ENCODE measurements around the gene ESRRA.

ESRRA gene

GRCh38 chr11:64352099-64352994 is 47.0 kb downstream of the ESRRA start:
- DNase-seq: no peak

GRCh38 chr11:64352995-64353714 is 47.8 kb downstream of the ESRRA start:
- no peak for DNase-seq

- no peak for DNase-seq
Measured at GRCh38 chr11:64353715-64354506, 48.6 kb downstream of the ESRRA start.

GRCh38 chr11:64355078-64355940 is 50.0 kb downstream of the ESRRA start:
- peak; percentile 51 for DNase-seq

GRCh38 chr11:64356498-64357411 is 51.4 kb downstream of the ESRRA start:
- DNase-seq: no peak

GRCh38 chr11:64357446-64357845 is 52.1 kb downstream of the ESRRA start:
- no peak for DNase-seq

GRCh38 chr11:64357904-64358535 is 52.7 kb downstream of the ESRRA start:
- DNase-seq: peak; percentile 45

- no peak for DNase-seq
Measured at GRCh38 chr11:64358536-64358906, 53.2 kb downstream of the ESRRA start.

- peak; percentile 65 for DNase-seq
Measured at GRCh38 chr11:64358907-64359711, 53.8 kb downstream of the ESRRA start, which contains the start of gene RPS6KA4. Gene RPS6KA4 (plus strand): TSS chr11:64359162. CDS start chr11:64359236, 74 bp downstream.

GRCh38 chr11:64359712-64360445 is 54.6 kb downstream of the ESRRA start:
- no peak for DNase-seq

GRCh38 chr11:64360448-64360921 is 55.2 kb downstream of the ESRRA start:
- no peak for DNase-seq

- no peak for DNase-seq
Measured at GRCh38 chr11:64361659-64362058, 56.3 kb downstream of the ESRRA start.

GRCh38 chr11:64362339-64362738 is 57.0 kb downstream of the ESRRA start:
- DNase-seq: no peak

GRCh38 chr11:64364435-64364834 is 59.1 kb downstream of the ESRRA start:
- DNase-seq: no peak

- no peak for DNase-seq
Measured at GRCh38 chr11:64364911-64365310, 59.6 kb downstream of the ESRRA start.

Data from stimulated activated CD4-positive, alpha-beta T cell treated with anti-CD3 and anti-CD28 coated beads, Interleukin-4, amount 100 ng/mL, for 1 hour (primary cell).